AG04450 (cell line): ENCODE results near the gene MSANTD2. TPM values are rescaled to one million over a fixed set of nuclear protein-coding genes. Genes with fewer than 3 reads are reported as not detected.

Source experiments
- CTCF ChIA-PET: fragments of 300-600, 350-600 bp; formaldehyde crosslinking; extraction: SDS; loops from one replicate; lab custom pipeline; 2022; ENCODE audit warnings: antibody characterized with exemption, inconsistent platforms; lab: Charles Lee
- POLR2A ChIA-PET: fragments of 350-600 bp; formaldehyde crosslinking; extraction: SDS; loops from one replicate; lab custom pipeline; 2021; ENCODE audit warnings: antibody characterized with exemption, inconsistent platforms; lab: Yijun Ruan, JAX
- DNase-seq: peaks from one replicate; pipeline ENCODE4 v3.0.0-alpha.2; 2011; ENCODE audit warnings: low read depth, low spot score
- H3K27ac ChIP-seq: one replicate; pipeline ENCODE4 v1.5.1; 2012; ENCODE audit warnings: low read depth, low read length, control low read depth
- H3K27me3 ChIP-seq: one replicate; pipeline ENCODE4 v1.6.0; 2012; ENCODE audit warnings: low read length; ENCODE audit not compliant: control insufficient read depth, insufficient read depth
- H3K4me3 ChIP-seq: 2 replicates; pipeline ENCODE4 v1.5.1; 2011; ENCODE audit warnings: mild to moderate bottlenecking, low read depth, low read length, control low read depth
- H3K9me3 ChIP-seq: 2 replicates; pipeline ENCODE4 v1.5.1; 2012; ENCODE audit warnings: low read length; ENCODE audit not compliant: control insufficient read depth, insufficient read depth
- polyA plus RNA-seq: library from polyadenylated mRNA; depleted of rRNA; stranded (reverse); fragments of >200 nt; gene quantifications from 2 replicates; pipeline ENCODE4 v1.2.3, GENCODE V29; 2011
- TF ChIP-seq, protein P1 (sequence below): IDR thresholded peaks from 2 replicates; pipeline ENCODE4 v1.5.1; 2011; ENCODE audit warnings: low read depth, low read length, control low read depth, inconsistent platforms

Gene MSANTD2
- polyA plus RNA-seq, 1 experiment = 9.8 TPM

GRCh38 chr11:124738713-124739478, 61.3 kb downstream of the MSANTD2 start:
- TF ChIP-seq, protein P1, sequence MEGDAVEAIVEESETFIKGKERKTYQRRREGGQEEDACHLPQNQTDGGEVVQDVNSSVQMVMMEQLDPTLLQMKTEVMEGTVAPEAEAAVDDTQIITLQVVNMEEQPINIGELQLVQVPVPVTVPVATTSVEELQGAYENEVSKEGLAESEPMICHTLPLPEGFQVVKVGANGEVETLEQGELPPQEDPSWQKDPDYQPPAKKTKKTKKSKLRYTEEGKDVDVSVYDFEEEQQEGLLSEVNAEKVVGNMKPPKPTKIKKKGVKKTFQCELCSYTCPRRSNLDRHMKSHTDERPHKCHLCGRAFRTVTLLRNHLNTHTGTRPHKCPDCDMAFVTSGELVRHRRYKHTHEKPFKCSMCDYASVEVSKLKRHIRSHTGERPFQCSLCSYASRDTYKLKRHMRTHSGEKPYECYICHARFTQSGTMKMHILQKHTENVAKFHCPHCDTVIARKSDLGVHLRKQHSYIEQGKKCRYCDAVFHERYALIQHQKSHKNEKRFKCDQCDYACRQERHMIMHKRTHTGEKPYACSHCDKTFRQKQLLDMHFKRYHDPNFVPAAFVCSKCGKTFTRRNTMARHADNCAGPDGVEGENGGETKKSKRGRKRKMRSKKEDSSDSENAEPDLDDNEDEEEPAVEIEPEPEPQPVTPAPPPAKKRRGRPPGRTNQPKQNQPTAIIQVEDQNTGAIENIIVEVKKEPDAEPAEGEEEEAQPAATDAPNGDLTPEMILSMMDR = no peak
- CTCF ChIA-PET = interaction anchor here (0.9 to 3.1 kb wide), 9 partner anchors 10 to 95 kb away, joined by 4 to 19 read pairs (median 6); partner anchors contain the start of gene ESAM
- POLR2A ChIA-PET = interaction anchor here (0.6 kb wide), 1 partner anchor 65 kb away, joined by 3 read pairs; the partner anchor contains the start of gene SPA17
- Histone ChIP-seq H3K27me3 (peaks cover 15% of the 10 kb centered on the region), H3K9me3 (no peaks in the 10 kb centered on the region; the same call in 1 of the 2 replicates), H3K4me3 (peak overlapping the region; percentile 65), H3K27ac (no peak overlapping the region)
- no peak for DNase-seq

DNA sequence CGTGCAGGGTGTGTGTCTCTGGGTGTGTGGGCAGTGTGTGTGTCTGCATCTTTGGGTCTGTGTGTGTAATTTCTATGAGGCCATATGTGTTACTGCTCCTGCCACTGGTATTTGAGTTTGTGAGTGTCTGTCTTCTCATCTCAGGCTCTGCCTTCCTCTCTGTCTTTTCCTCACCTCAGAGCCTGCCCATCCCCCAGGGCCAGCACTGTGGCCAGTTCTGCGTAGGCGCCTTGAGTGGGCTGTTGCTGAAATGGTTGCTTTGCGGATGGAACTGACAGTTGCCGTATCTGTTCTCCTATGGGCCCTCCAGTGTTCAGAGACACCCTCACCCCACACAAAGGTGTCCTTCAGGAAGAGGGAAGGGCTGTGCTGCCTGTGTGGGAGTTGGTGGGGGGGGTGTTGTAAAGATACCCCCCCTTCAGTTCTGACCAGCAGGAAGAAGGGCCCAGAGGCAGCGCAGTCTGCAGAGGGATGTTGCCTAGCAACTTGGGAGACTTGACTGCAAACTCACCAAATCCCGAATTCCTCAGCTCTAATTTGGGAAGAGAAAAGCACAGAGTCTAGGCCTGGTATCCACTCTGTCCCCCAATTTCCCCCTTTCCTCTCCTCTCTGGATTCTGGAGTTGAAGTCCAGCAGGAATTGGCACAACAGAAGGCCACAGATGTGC, 62.4 kb downstream of the MSANTD2 start:
- Histone ChIP-seq H3K27me3 (peaks cover 15% of the 10 kb centered on the region), H3K4me3 (no peak overlapping the region), H3K27ac (no peak overlapping the region), H3K9me3 (no peaks in the 10 kb centered on the region; the same call in 1 of the 2 replicates)
- TF ChIP-seq, protein P1 = no peak
- ChIA-PET POLR2A (no interaction called here), CTCF (interaction anchor here (0.9 to 3.1 kb wide), 2 partner anchors 26 to 94 kb away, joined by 16 to 19 read pairs; no protein-coding TSS in a partner anchor)
- no peak for DNase-seq

DNA sequence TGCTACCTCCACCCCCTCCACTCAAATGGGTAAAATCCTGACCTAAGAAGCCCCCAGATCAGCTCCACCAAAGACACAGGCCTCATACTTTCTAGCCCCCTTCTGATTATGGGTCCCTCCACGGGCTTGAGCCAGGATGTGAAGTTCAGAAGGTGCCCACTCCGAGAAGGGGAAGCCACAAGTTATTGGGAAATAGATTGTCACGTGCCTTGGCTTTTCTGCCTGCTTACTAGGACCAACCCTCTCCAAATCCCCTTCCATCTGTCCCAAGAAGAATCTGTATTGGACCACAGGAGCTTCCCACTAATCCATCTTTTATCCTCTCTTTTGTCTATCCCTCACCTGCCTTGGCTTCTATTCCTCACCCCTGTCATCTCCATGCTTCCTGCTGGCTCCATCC, 63.5 kb downstream of the MSANTD2 start:
- no peak overlapping the region for H3K4me3 ChIP-seq
- peaks cover 15% of the 10 kb centered on the region for H3K27me3 ChIP-seq
- TF ChIP-seq, protein P1 = no peak
- POLR2A ChIA-PET = no interaction called here
- no peaks in the 10 kb centered on the region; the same call in 1 of the 2 replicates for H3K9me3 ChIP-seq
- CTCF ChIA-PET = interaction anchor here (1.1 kb wide), 1 partner anchor 26 kb away, joined by 3 read pairs; no protein-coding TSS in a partner anchor
- DNase-seq = no peak
- H3K27ac ChIP-seq = no peak overlapping the region

GRCh38 chr11:124732230-124732629, 68.0 kb downstream of the MSANTD2 start:
- ChIA-PET CTCF (no interaction called here), POLR2A (no interaction called here)
- Histone ChIP-seq H3K27ac (no peak overlapping the region), H3K4me3 (no peak overlapping the region), H3K27me3 (peaks cover 7% of the 10 kb centered on the region), H3K9me3 (no peaks in the 10 kb centered on the region)
- no peak for DNase-seq
- TF ChIP-seq, protein P1 = no peak
